Activated T-cell treated with anti-CD3 and anti-CD28 coated beads, Interleukin-2, amount 50 U/mL, for 72 hours (primary cell): ENCODE results near the gene MRTFA. TPM values are rescaled to one million over a fixed set of nuclear protein-coding genes. Genes with fewer than 3 reads are reported as not detected.
A peak's percentile ranks its signal among the peaks of the same experiment; 100 is the strongest.
"Not testable (repeated sequence)": the region's sequence is repeated elsewhere in the genome, so short reads cannot be mapped to it uniquely, and the experiment has no call there.

ENCODE experiments used
- ATAC-seq, 2 donors: fragments of 150-1000 bp; cut with Tn5 transposase; replicated peaks in 1 of 2; 2 replicates each; pipeline ENCODE4 v1.10.0; 2021; ENCODE audit warnings: moderate library complexity in 2 of 2, mild to moderate bottlenecking in 1 of 2
- DNase-seq, 2 donors: peaks; one replicate each; pipeline ENCODE4 v3.0.0; 2021 to 2022; ENCODE audit warnings: mixed read lengths in 1 of 2
- H3K27ac Mint-ChIP-seq: one replicate; pipeline ENCODE4 v1.8.0; 2022; ENCODE audit warnings: mild to moderate bottlenecking, moderate library complexity, mixed read lengths
- H3K27me3 Mint-ChIP-seq: one replicate; pipeline ENCODE4 v1.8.0; 2022; ENCODE audit warnings: low read depth, mixed read lengths
- H3K36me3 Mint-ChIP-seq, 2 donors: one replicate each; pipeline ENCODE4 v1.8.0; 2022; ENCODE audit warnings: mixed read lengths in 2 of 2, mild to moderate bottlenecking in 1 of 2; ENCODE audit not compliant: insufficient read depth in 2 of 2
- H3K4me1 Mint-ChIP-seq: one replicate; pipeline ENCODE4 v1.8.0; 2022; ENCODE audit warnings: low read depth, mixed read lengths
- H3K4me3 Mint-ChIP-seq, 2 donors: one replicate each; pipeline ENCODE4 v1.8.0; 2022; ENCODE audit warnings: mild to moderate bottlenecking in 2 of 2, mixed read lengths in 2 of 2, moderate library complexity in 2 of 2
- H3K9me3 Mint-ChIP-seq, 2 donors: one replicate each; pipeline ENCODE4 v1.8.0; 2022; ENCODE audit warnings: mixed read lengths in 2 of 2
- total RNA-seq, 2 donors: library from RNA; stranded (reverse); gene quantifications; one replicate each; pipeline ENCODE4 v1.2.3, GENCODE V29; 2022

The MRTFA gene
- total RNA-seq, 2 donors from 2014 or later = 44.7 to 51.7 TPM

GRCh38 chr22:40612291-40612751 lies 24.2 kb downstream of the MRTFA start:
- H3K4me3 Mint-ChIP-seq = no peak overlapping the region
- ATAC-seq = no peak
- peaks cover 4 to 6% of the 10 kb centered on the region in 2 donors for H3K36me3 Mint-ChIP-seq
- H3K27ac Mint-ChIP-seq = no peak overlapping the region
- DNase-seq = no peak
- H3K4me1 Mint-ChIP-seq = peaks cover 37% of the 10 kb centered on the region
- no peaks in the 10 kb centered on the region for H3K9me3 Mint-ChIP-seq
- H3K27me3 Mint-ChIP-seq = no peaks in the 10 kb centered on the region

- ATAC-seq = peak in 1 of 2 donors; percentile 78
- Mint-ChIP-seq H3K36me3 (peaks cover 4 to 6% of the 10 kb centered on the region in 2 donors), H3K4me3 (no peak overlapping the region), H3K27ac (no peak overlapping the region), H3K4me1 (peaks cover 40% of the 10 kb centered on the region), H3K9me3 (no peaks in the 10 kb centered on the region), H3K27me3 (no peaks in the 10 kb centered on the region)
- no peak for DNase-seq
Observed at GRCh38 chr22:40611606-40612005, 24.9 kb downstream of the MRTFA start.

GRCh38 chr22:40610329-40610850 lies 26.1 kb downstream of the MRTFA start:
- Mint-ChIP-seq H3K27ac (peak overlapping the region; percentile 94), H3K36me3 (no peaks in the 10 kb centered on the region), H3K4me3 (no peak overlapping the region), H3K9me3 (no peaks in the 10 kb centered on the region), H3K27me3 (no peaks in the 10 kb centered on the region), H3K4me1 (peaks cover 52% of the 10 kb centered on the region)
- no peak for DNase-seq
- no peak for ATAC-seq

- Mint-ChIP-seq H3K4me1 (peaks cover 57% of the 10 kb centered on the region), H3K4me3 (no peak overlapping the region), H3K27me3 (no peaks in the 10 kb centered on the region), H3K36me3 (no peaks in the 10 kb centered on the region), H3K27ac (no peak overlapping the region), H3K9me3 (no peaks in the 10 kb centered on the region)
- DNase-seq (no peak), ATAC-seq (peak in 1 of 2 donors; percentile 26)
Observed at GRCh38 chr22:40609216-40609615, 27.3 kb downstream of the MRTFA start.

GRCh38 chr22:40607506-40607905 lies 29.0 kb downstream of the MRTFA start:
- ATAC-seq (no peak), DNase-seq (no peak)
- Mint-ChIP-seq H3K9me3 (no peaks in the 10 kb centered on the region), H3K4me3 (no peak overlapping the region), H3K36me3 (peaks cover 0 to 2% of the 10 kb centered on the region in 2 donors), H3K27me3 (no peaks in the 10 kb centered on the region), H3K27ac (no peak overlapping the region), H3K4me1 (peaks cover 60% of the 10 kb centered on the region)

GRCh38 chr22:40606306-40606705 lies 30.2 kb downstream of the MRTFA start:
- H3K27ac Mint-ChIP-seq = peak overlapping the region; percentile 65
- H3K36me3 Mint-ChIP-seq = peaks cover 0 to 2% of the 10 kb centered on the region in 2 donors
- DNase-seq (no peak), ATAC-seq (no peak)
- H3K4me3 Mint-ChIP-seq = no peak overlapping the region
- peaks cover 51% of the 10 kb centered on the region for H3K4me1 Mint-ChIP-seq
- H3K9me3 Mint-ChIP-seq = no peaks in the 10 kb centered on the region
- H3K27me3 Mint-ChIP-seq = no peaks in the 10 kb centered on the region

GRCh38 chr22:40605761-40606160 lies 30.8 kb downstream of the MRTFA start:
- no peaks in the 10 kb centered on the region for H3K9me3 Mint-ChIP-seq
- no peak overlapping the region for H3K4me3 Mint-ChIP-seq
- H3K4me1 Mint-ChIP-seq = peaks cover 50% of the 10 kb centered on the region
- peak overlapping the region; percentile 65 for H3K27ac Mint-ChIP-seq
- no peak for ATAC-seq
- no peaks in the 10 kb centered on the region for H3K27me3 Mint-ChIP-seq
- H3K36me3 Mint-ChIP-seq = peaks cover 0 to 2% of the 10 kb centered on the region in 2 donors
- no peak for DNase-seq

GRCh38 chr22:40603088-40603605 lies 33.4 kb downstream of the MRTFA start:
- DNase-seq (no peak), ATAC-seq (no peak)
- peak overlapping the region; percentile 26 for H3K27ac Mint-ChIP-seq
- H3K27me3 Mint-ChIP-seq = no peaks in the 10 kb centered on the region
- H3K4me1 Mint-ChIP-seq = peaks cover 43% of the 10 kb centered on the region
- no peaks in the 10 kb centered on the region for H3K9me3 Mint-ChIP-seq
- H3K36me3 Mint-ChIP-seq = peaks cover 0 to 2% of the 10 kb centered on the region in 2 donors
- peak overlapping the region in 1 of 2 donors; percentile 21 for H3K4me3 Mint-ChIP-seq

GRCh38 chr22:40602231-40602630 lies 34.3 kb downstream of the MRTFA start:
- no peak for ATAC-seq
- Mint-ChIP-seq H3K9me3 (no peaks in the 10 kb centered on the region), H3K27me3 (no peaks in the 10 kb centered on the region), H3K4me3 (no peak overlapping the region), H3K27ac (no peak overlapping the region), H3K4me1 (peaks cover 50% of the 10 kb centered on the region), H3K36me3 (peaks cover 0 to 2% of the 10 kb centered on the region in 2 donors)
- no peak for DNase-seq

- DNase-seq (no peak), ATAC-seq (no peak)
- H3K9me3 Mint-ChIP-seq = no peaks in the 10 kb centered on the region
- H3K27me3 Mint-ChIP-seq = no peaks in the 10 kb centered on the region
- H3K4me3 Mint-ChIP-seq = no peak overlapping the region
- peaks cover 47% of the 10 kb centered on the region for H3K4me1 Mint-ChIP-seq
- H3K36me3 Mint-ChIP-seq = peaks cover 0 to 2% of the 10 kb centered on the region in 2 donors
- H3K27ac Mint-ChIP-seq = peak overlapping the region; percentile 43
Observed at GRCh38 chr22:40599731-40600130, 36.8 kb downstream of the MRTFA start.

- ATAC-seq, H3K9me3 Mint-ChIP-seq, H3K36me3 Mint-ChIP-seq, H3K27ac Mint-ChIP-seq, DNase-seq, H3K27me3 Mint-ChIP-seq, H3K4me3 Mint-ChIP-seq: not testable (repeated sequence)
- peaks cover 55% of the 10 kb centered on the region for H3K4me1 Mint-ChIP-seq
Observed at GRCh38 chr22:40598712-40599111, 37.8 kb downstream of the MRTFA start.

- Mint-ChIP-seq H3K36me3 (no peaks in the 10 kb centered on the region), H3K27ac (no peak overlapping the region), H3K4me1 (peaks cover 57% of the 10 kb centered on the region), H3K27me3 (no peaks in the 10 kb centered on the region), H3K4me3 (no peak overlapping the region), H3K9me3 (no peaks in the 10 kb centered on the region)
- ATAC-seq (no peak), DNase-seq (no peak)
Observed at GRCh38 chr22:40597526-40598430, 38.7 kb downstream of the MRTFA start.

- ATAC-seq = no peak
- H3K4me3 Mint-ChIP-seq = no peak overlapping the region
- H3K9me3 Mint-ChIP-seq = no peaks in the 10 kb centered on the region
- peaks cover 56% of the 10 kb centered on the region for H3K4me1 Mint-ChIP-seq
- no peak overlapping the region for H3K27ac Mint-ChIP-seq
- no peaks in the 10 kb centered on the region for H3K27me3 Mint-ChIP-seq
- no peak for DNase-seq
- H3K36me3 Mint-ChIP-seq = no peaks in the 10 kb centered on the region
Observed at GRCh38 chr22:40595497-40596234, 40.9 kb downstream of the MRTFA start.
